Chondrocyte (in vitro differentiated cells): ENCODE results near the gene DIPK1A. TPM values are rescaled to one million over a fixed set of nuclear protein-coding genes. Genes with fewer than 3 reads are reported as not detected.
"Not testable (repeated sequence)": the region's sequence is repeated elsewhere in the genome, so short reads cannot be mapped to it uniquely, and the experiment has no call there.

Experiments used
- DNase-seq: peaks from one replicate; pipeline ENCODE4 v3.0.0; 2021; ENCODE audit warnings: mixed read lengths, low spot score
- H3K27ac Mint-ChIP-seq: one replicate; pipeline ENCODE4 v1.8.0; 2021; ENCODE audit warnings: mild to moderate bottlenecking, moderate library complexity, mixed read lengths; ENCODE audit not compliant: unreplicated experiment
- H3K27me3 Mint-ChIP-seq: 2 replicates; pipeline ENCODE4 v1.8.0; 2021; ENCODE audit warnings: low read depth, mixed read lengths
- H3K36me3 Mint-ChIP-seq: 2 replicates; pipeline ENCODE4 v1.8.0; 2021; ENCODE audit warnings: low read depth, mixed read lengths
- H3K4me1 Mint-ChIP-seq: 2 replicates; pipeline ENCODE4 v1.8.0; 2021; ENCODE audit warnings: low read depth, mild to moderate bottlenecking, mixed read lengths
- H3K4me3 Mint-ChIP-seq: one replicate; pipeline ENCODE4 v1.8.0; 2021; ENCODE audit warnings: mild to moderate bottlenecking, moderate library complexity, mixed read lengths; ENCODE audit not compliant: unreplicated experiment
- H3K9me3 Mint-ChIP-seq: 2 replicates; pipeline ENCODE4 v1.8.0; 2021; ENCODE audit warnings: low read depth, mixed read lengths
- total RNA-seq: library from RNA; stranded (reverse); gene quantifications from 3 replicates; pipeline ENCODE4 v1.2.1, GENCODE V29; 2021
- TF ChIP-seq, protein P1 (sequence below): fragments of 200-600 bp; sonication (generic); IDR thresholded peaks from 2 replicates; pipeline ENCODE4 v1.5.0; 2021; ENCODE audit warnings: antibody characterized with exemption, mild to moderate bottlenecking, moderate library complexity

DIPK1A gene
- total RNA-seq, 1 donor from 2014 or later = 11.2 TPM

DNA sequence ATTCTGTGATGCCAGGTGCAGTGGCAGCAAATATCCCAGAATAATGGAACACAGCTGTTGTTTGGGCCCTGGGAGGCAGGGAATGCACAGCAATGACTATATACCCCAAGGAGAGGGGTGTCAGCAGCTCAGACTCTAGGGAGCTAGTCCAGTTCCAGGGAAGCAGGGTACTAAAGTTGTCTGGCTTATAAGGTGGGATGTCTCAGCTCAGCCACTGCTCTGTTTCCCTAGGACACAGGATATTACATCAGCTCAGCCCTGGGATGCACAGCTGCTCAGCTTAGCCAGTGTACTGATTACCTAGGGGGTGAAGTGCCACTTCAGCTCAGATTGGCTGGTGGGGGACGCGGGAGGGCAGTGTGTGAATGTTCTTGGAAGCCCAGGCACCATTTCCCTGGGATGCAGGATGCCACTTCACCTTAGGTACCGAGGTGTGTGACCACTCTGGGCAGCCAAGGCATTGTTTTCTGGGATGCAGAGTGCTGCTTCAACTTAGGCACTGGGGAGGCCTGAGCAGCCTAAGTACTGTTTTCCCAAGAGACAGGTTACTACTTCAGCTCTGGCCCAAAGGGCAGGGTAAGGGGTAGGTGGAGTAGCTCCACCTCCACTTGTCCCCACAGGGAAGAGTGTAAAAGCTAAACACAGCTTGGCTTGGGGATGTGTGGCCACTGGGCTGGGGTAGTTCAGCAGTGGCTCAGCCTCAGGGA lies 59.4 kb downstream of the DIPK1A start:
- H3K4me1 Mint-ChIP-seq = no peaks in the 10 kb centered on the region
- peaks cover 28% of the 10 kb centered on the region for H3K9me3 Mint-ChIP-seq
- TF ChIP-seq, protein P1, sequence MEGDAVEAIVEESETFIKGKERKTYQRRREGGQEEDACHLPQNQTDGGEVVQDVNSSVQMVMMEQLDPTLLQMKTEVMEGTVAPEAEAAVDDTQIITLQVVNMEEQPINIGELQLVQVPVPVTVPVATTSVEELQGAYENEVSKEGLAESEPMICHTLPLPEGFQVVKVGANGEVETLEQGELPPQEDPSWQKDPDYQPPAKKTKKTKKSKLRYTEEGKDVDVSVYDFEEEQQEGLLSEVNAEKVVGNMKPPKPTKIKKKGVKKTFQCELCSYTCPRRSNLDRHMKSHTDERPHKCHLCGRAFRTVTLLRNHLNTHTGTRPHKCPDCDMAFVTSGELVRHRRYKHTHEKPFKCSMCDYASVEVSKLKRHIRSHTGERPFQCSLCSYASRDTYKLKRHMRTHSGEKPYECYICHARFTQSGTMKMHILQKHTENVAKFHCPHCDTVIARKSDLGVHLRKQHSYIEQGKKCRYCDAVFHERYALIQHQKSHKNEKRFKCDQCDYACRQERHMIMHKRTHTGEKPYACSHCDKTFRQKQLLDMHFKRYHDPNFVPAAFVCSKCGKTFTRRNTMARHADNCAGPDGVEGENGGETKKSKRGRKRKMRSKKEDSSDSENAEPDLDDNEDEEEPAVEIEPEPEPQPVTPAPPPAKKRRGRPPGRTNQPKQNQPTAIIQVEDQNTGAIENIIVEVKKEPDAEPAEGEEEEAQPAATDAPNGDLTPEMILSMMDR = no peak
- no peak for DNase-seq
- H3K4me3 Mint-ChIP-seq = no peak overlapping the region
- peaks cover 7% of the 10 kb centered on the region for H3K36me3 Mint-ChIP-seq
- H3K27me3 Mint-ChIP-seq = no peaks in the 10 kb centered on the region
- H3K27ac Mint-ChIP-seq = no peak overlapping the region

DNA sequence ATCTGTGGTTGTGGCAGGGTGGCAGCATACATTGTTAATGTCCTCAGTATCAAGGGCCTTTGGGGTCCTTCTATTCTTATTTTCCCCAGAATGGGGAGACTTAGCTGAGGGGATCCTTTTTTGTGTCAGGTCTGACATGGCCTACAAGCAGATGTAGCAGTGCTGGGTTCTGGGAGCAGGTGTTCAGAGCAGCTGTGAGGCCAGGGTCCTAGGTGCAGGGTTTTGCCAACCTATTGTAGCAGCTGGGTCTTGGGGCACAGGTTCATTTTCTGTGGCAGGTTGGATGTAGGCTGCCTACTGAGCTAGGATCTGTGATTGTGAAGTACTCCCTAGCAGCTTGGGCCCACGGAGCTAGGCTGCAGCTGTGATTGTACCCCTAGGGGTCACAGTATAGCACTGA lies 60.1 kb downstream of the DIPK1A start:
- H3K4me1 Mint-ChIP-seq = no peaks in the 10 kb centered on the region
- no peak for DNase-seq
- H3K36me3 Mint-ChIP-seq = peaks cover 7% of the 10 kb centered on the region
- H3K4me3 Mint-ChIP-seq = no peak overlapping the region
- H3K27ac Mint-ChIP-seq = no peak overlapping the region
- H3K9me3 Mint-ChIP-seq = peaks cover 28% of the 10 kb centered on the region
- TF ChIP-seq, protein P1 = no peak
- no peaks in the 10 kb centered on the region for H3K27me3 Mint-ChIP-seq

DNA sequence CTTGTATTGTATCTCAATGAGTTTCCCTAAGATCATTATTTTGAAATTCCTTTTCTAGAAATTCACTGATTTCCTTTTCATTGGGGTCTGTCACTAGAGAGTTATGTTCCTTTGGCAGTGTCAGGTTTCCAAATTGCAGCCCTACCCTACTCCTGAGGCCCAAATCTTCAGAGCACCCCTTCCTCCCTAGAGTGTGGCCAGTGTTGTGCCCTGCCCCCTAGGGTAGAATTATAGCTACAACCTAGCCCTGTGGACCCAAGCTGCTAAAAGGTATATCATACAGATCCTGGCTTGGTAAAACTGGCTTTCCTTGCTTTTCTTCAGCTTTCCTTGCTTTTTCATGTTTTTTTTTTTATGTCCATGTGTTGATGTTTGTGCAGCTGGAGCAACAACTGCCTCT lies 60.7 kb downstream of the DIPK1A start:
- Mint-ChIP-seq H3K4me1 (no peaks in the 10 kb centered on the region), H3K9me3 (peaks cover 23% of the 10 kb centered on the region), H3K27me3 (no peaks in the 10 kb centered on the region), H3K36me3 (peaks cover 7% of the 10 kb centered on the region), H3K4me3 (no peak overlapping the region), H3K27ac (no peak overlapping the region)
- DNase-seq = no peak
- TF ChIP-seq, protein P1 = no peak

DNA sequence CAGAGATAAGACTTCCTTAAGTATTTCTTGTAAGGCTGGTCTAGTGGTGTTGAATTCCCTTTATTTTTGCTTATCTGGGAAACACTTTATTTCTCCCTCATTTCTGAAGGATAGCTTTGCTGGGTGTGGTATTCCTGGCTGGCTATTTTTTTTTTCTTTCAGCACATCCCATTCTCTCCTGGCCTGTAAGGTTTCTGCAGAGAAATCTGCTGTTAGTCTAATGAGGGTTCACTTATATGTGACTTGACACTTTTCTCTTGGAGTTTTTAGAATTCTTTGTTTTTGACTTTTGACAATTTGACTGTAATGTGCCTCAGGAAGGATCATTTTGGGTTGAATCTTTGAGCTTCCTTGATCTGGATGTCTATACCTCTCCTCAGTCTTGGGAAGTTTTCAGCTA lies 61.5 kb downstream of the DIPK1A start:
- H3K4me1 Mint-ChIP-seq = no peaks in the 10 kb centered on the region
- TF ChIP-seq, protein P1 = no peak
- DNase-seq = no peak
- H3K4me3 Mint-ChIP-seq = no peak overlapping the region
- peaks cover 19% of the 10 kb centered on the region for H3K9me3 Mint-ChIP-seq
- peaks cover 7% of the 10 kb centered on the region for H3K36me3 Mint-ChIP-seq
- H3K27me3 Mint-ChIP-seq = no peaks in the 10 kb centered on the region
- H3K27ac Mint-ChIP-seq = no peak overlapping the region

DNA sequence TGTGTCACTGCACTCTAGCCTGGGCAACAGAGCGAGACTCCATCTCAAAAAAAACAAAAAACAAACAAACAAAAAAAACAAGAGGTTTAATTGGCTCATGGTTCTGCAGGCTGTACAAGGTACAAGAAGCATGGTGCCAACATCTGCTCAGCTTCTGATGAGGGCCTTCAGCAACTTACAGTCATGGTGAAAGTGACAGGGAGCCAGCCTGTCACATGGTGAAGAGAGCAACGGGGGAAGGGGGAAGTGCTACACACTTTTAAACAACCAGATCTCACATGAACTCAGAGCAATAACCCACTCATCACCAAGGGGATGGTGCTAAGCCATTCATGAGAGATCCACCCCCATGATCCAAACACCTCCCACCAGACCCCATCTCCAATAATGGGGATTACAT lies 63.2 kb downstream of the DIPK1A start:
- H3K9me3 Mint-ChIP-seq = peaks cover 19% of the 10 kb centered on the region
- H3K36me3 Mint-ChIP-seq, H3K27ac Mint-ChIP-seq, DNase-seq, H3K4me3 Mint-ChIP-seq, H3K27me3 Mint-ChIP-seq, H3K4me1 Mint-ChIP-seq: not testable (repeated sequence)

DNA sequence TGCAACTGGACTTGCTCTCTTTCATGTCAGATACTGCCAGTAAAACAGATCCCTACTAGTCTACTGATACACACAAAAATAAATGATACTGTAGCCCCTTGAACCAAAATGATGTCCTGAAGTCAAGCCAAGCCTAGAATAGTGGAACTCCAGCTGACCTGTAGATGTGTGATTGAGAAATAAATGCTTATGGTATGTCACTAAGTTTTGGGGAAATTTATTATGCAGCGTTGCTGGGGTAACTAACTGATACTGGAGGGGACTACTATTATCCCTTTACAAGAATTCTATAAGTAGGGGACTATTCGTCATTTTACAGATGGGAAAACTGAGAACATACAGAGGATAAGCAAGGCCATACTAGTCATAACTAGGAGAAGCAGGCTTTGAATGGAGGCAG lies 73.8 kb downstream of the DIPK1A start:
- Mint-ChIP-seq H3K9me3 (peaks cover 7% of the 10 kb centered on the region), H3K27ac (no peak overlapping the region), H3K36me3 (peaks cover 6% of the 10 kb centered on the region), H3K27me3 (no peaks in the 10 kb centered on the region), H3K4me1 (peaks cover 10% of the 10 kb centered on the region), H3K4me3 (no peak overlapping the region)
- no peak for DNase-seq
- TF ChIP-seq, protein P1 = no peak
